B cell (primary cell): ENCODE measurements around the gene COQ10A. TPM values are rescaled to one million over a fixed set of nuclear protein-coding genes. Genes with fewer than 3 reads are reported as not detected.

Experiments used
- ATAC-seq: fragments of 200-7000 bp; cut with Tn5 transposase; one replicate; pipeline ENCODE4 v1.10.0; 2021; ENCODE audit warnings: low read depth, mild to moderate bottlenecking, moderate number of reproducible peaks, moderate library complexity
- CTCF ChIA-PET: fragments of 350-600 bp; sonication (Branson Sonifier 250); formaldehyde crosslinking; loops from one replicate; lab custom pipeline; 2021; ENCODE audit warnings: antibody characterized with exemption, inconsistent platforms; lab: Charles Lee
- POLR2A ChIA-PET: fragments of 350-600 bp; sonication (Branson Sonifier 250); formaldehyde crosslinking; loops from one replicate; lab custom pipeline; 2021; ENCODE audit warnings: antibody characterized with exemption; lab: Charles Lee
- DNase-seq: peaks from one replicate; pipeline ENCODE4 v3.0.0; 2013
- H2AFZ ChIP-seq: 2 replicates; pipeline ENCODE4 v1.6.1; 2012; ENCODE audit warnings: mild to moderate bottlenecking, low read depth, low read length; ENCODE audit not compliant: insufficient read depth, poor library complexity, severe bottlenecking
- H3K27ac ChIP-seq, 2 donors: 1 replicate in 1 of 2; 2 replicates in 1 of 2; pipeline ENCODE4 v1.5.1; 2012 to 2013; ENCODE audit warnings: low read length in 2 of 2, mild to moderate bottlenecking in 2 of 2, moderate library complexity in 1 of 2
- H3K27me3 ChIP-seq, 4 experiments: fragments of 200-600 bp in 1 of 4; sonication (generic) in 1 of 4; replicated peaks in 1 of 4; 1 replicate in 2 of 4; 2 replicates in 2 of 4; pipeline versions ENCODE4 v1.6.1 to v1.7.0; 2013 to 2016; ENCODE audit warnings: low read length in 3 of 4, mild to moderate bottlenecking in 2 of 4, mixed read lengths in 1 of 4, moderate library complexity in 1 of 4; ENCODE audit not compliant: insufficient read depth in 4 of 4, control insufficient read depth in 3 of 4; ENCODE audit errors: control extremely low read depth in 1 of 4
- H3K36me3 ChIP-seq, 2 experiments: replicated peaks in 1 of 2; 1 replicate in 1 of 2; 2 replicates in 1 of 2; pipeline versions ENCODE4 v1.6.1 to v1.7.1; 2013; ENCODE audit warnings: low read length in 1 of 2; ENCODE audit not compliant: insufficient read depth in 2 of 2, control insufficient read depth in 1 of 2; ENCODE audit errors: control extremely low read depth in 1 of 2, extremely low read depth in 1 of 2
- H3K4me1 ChIP-seq, 2 donors: fragments of 200-600 bp in 1 of 2; sonication (generic) in 1 of 2; 1 replicate in 1 of 2; 2 replicates in 1 of 2; pipeline versions ENCODE4 v1.5.1 to v1.6.1; 2013 to 2017; ENCODE audit warnings: low read length in 2 of 2; ENCODE audit not compliant: control insufficient read depth in 2 of 2, insufficient read depth in 2 of 2
- H3K4me2 ChIP-seq: replicated peaks from 2 replicates; pipeline ENCODE3; 2012; ENCODE audit warnings: mild to moderate bottlenecking, low read depth, low read length; ENCODE audit not compliant: poor library complexity, severe bottlenecking
- H3K4me3 ChIP-seq, 5 experiments: fragments of 200-600 bp in 1 of 5; sonication (generic) in 1 of 5; 1 replicate in 3 of 5; 2 replicates in 2 of 5; pipeline versions ENCODE4 v1.5.1 to v1.7.0; 2011 to 2016; ENCODE audit warnings: low read length in 4 of 5, mild to moderate bottlenecking in 4 of 5, low read depth in 2 of 5, control low read depth in 1 of 5, moderate library complexity in 1 of 5; ENCODE audit not compliant: insufficient read depth in 1 of 5; ENCODE audit errors: control extremely low read depth in 1 of 5, extremely low read depth in 1 of 5
- H3K79me2 ChIP-seq: fragments of 200-600 bp; sonication (generic); one replicate; pipeline ENCODE4 v1.6.0; 2016; ENCODE audit warnings: low read length; ENCODE audit not compliant: control insufficient read depth, insufficient read depth
- H3K9ac ChIP-seq: fragments of 200-600 bp; sonication (generic); 2 replicates; pipeline ENCODE4 v1.6.1; 2017; ENCODE audit warnings: mild to moderate bottlenecking, low read length, moderate library complexity
- H3K9me3 ChIP-seq, 3 donors: one replicate each; pipeline versions ENCODE4 v1.6.1 to v1.7.1; 2013; ENCODE audit warnings: low read length in 2 of 3; ENCODE audit not compliant: control insufficient read depth in 2 of 3, insufficient read depth in 1 of 3; ENCODE audit errors: control extremely low read depth in 1 of 3
- H4K20me1 ChIP-seq: 2 replicates; pipeline ENCODE4 v1.6.0; 2012; ENCODE audit warnings: mild to moderate bottlenecking, low read length; ENCODE audit not compliant: insufficient read depth, control insufficient read depth, poor library complexity, severe bottlenecking
- H3K27ac Mint-ChIP-seq: one replicate; pipeline ENCODE4 v1.8.0; 2021; ENCODE audit warnings: mixed read lengths
- H3K27me3 Mint-ChIP-seq: one replicate; pipeline ENCODE4 v1.8.0; 2021; ENCODE audit warnings: mixed read lengths
- H3K4me1 Mint-ChIP-seq: one replicate; pipeline ENCODE4 v1.8.0; 2021; ENCODE audit warnings: mixed read lengths
- H3K4me3 Mint-ChIP-seq: one replicate; pipeline ENCODE4 v1.8.0; 2021; ENCODE audit warnings: mixed read lengths
- H3K9me3 Mint-ChIP-seq: one replicate; pipeline ENCODE4 v1.8.0; 2022; ENCODE audit warnings: mixed read lengths; ENCODE audit not compliant: insufficient read depth
- EZH2 ChIP-seq: IDR thresholded peaks from 2 replicates; pipeline ENCODE4 v1.6.1; 2012; ENCODE audit warnings: borderline replicate concordance, low read depth, mild to moderate bottlenecking, moderate library complexity, low read length; ENCODE audit not compliant: insufficient read depth, poor library complexity, severe bottlenecking
- WGBS: methylation state at CpG from one replicate; pipeline ENCODE4 v1.1.5; 2013; ENCODE audit warnings: missing lambda C conversion rate; ENCODE audit not compliant: insufficient coverage; 5-methylcytosine and 5-hydroxymethylcytosine counted together
- intact Hi-C: fragments of 100-400 bp; cut with micrococcal nuclease; formaldehyde crosslinking; loops from one replicate; pipeline ENCODE4 v1.10.0; 2022
- polyA plus RNA-seq: library from polyadenylated mRNA; depleted of rRNA; stranded (reverse); fragments of >200 nt; gene quantifications from 2 replicates; pipeline ENCODE4 v1.2.3, GENCODE V29; 2012
- total RNA-seq, 2 donors: library from RNA; stranded (reverse); fragments of 120-200 nt in 1 of 2; gene quantifications; 1 replicate in 1 of 2; 2 replicates in 1 of 2; pipeline versions ENCODE4 v1.2.3 to v1.2.4, GENCODE V29; 2013 to 2022
- TF ChIP-seq, protein P1 (sequence below): fragments of 200-600 bp; IDR thresholded peaks from one replicate; pipeline ENCODE4 v1.8.0; 2022; ENCODE audit warnings: antibody characterized with exemption, mild to moderate bottlenecking

COQ10A gene
- total and polyA plus RNA-seq, 2 donors (not counting 1 experiment from before 2014, with no cell fraction given): 73.5 to 73.6 TPM

DNA sequence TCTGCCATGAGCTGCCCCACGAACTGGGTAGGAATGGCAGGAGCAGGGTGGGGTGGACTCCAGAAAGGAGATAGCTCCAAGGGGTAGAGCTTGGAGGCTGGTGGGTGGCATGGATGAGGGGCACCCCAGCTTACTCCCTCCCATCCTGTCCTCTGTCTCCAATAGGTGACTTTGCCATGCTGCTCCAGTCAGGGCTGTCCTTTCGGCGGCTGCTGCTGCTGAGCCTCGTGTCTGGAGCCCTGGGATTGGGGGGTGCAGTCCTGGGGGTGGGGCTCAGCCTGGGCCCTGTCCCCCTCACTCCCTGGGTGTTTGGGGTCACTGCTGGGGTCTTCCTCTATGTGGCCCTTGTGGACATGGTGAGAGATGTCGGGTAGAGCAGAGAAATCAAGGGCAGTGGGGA is 29.8 kb upstream of the COQ10A start:
- Histone ChIP-seq H2AFZ (no peak overlapping the region), H3K9ac (no peak overlapping the region), H3K4me3 (no peak overlapping the region), H3K9me3 (no peaks in the 10 kb centered on the region), H3K27me3 (no peaks in the 10 kb centered on the region), H3K36me3 (peaks cover 0 to 20% of the 10 kb centered on the region in 2 experiments), H4K20me1 (no peaks in the 10 kb centered on the region), H3K4me2 (no peak overlapping the region), H3K4me1 (no peaks in the 10 kb centered on the region), H3K79me2 (no peaks in the 10 kb centered on the region), H3K27ac (no peak overlapping the region)
- no peaks in the 10 kb centered on the region for H3K27me3 Mint-ChIP-seq
- no peak overlapping the region for H3K27ac Mint-ChIP-seq
- TF ChIP-seq, protein P1, sequence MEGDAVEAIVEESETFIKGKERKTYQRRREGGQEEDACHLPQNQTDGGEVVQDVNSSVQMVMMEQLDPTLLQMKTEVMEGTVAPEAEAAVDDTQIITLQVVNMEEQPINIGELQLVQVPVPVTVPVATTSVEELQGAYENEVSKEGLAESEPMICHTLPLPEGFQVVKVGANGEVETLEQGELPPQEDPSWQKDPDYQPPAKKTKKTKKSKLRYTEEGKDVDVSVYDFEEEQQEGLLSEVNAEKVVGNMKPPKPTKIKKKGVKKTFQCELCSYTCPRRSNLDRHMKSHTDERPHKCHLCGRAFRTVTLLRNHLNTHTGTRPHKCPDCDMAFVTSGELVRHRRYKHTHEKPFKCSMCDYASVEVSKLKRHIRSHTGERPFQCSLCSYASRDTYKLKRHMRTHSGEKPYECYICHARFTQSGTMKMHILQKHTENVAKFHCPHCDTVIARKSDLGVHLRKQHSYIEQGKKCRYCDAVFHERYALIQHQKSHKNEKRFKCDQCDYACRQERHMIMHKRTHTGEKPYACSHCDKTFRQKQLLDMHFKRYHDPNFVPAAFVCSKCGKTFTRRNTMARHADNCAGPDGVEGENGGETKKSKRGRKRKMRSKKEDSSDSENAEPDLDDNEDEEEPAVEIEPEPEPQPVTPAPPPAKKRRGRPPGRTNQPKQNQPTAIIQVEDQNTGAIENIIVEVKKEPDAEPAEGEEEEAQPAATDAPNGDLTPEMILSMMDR: no peak
- TF ChIP-seq EZH2: no peak
- CTCF ChIA-PET: interaction anchor here (0.9 kb wide), 1 partner anchor 55 kb away, joined by 3 read pairs; no protein-coding TSS in a partner anchor
- DNase-seq: no peak
- POLR2A ChIA-PET: no interaction called here
- intact Hi-C loops: no loop called here
- ATAC-seq: no peak
- WGBS: 94% methylated on average over 2 of the region's 5 CpGs
- no peak overlapping the region for H3K4me3 Mint-ChIP-seq
- H3K9me3 Mint-ChIP-seq: no peaks in the 10 kb centered on the region
- peaks cover 2% of the 10 kb centered on the region for H3K4me1 Mint-ChIP-seq

DNA sequence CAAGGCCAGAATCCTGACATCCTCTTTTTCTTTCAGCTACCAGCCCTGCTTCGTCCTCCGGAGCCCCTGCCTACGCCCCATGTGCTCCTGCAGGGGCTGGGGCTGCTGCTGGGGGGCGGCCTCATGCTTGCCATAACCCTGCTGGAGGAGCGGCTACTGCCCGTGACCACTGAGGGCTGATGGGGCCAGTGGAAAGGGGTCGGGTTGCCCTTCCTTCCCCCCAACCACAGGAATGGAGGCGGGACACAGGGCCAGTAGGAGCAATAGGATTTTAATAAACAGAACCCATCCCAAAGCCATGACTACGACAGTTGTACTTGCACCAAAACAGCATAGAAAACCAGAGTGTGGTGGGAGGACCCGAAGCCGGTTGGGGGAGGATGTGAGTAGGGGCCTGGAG is 29.2 kb upstream of the COQ10A start:
- Mint-ChIP-seq H3K9me3 (no peaks in the 10 kb centered on the region), H3K4me1 (peaks cover 8% of the 10 kb centered on the region), H3K27ac (no peak overlapping the region), H3K4me3 (no peak overlapping the region), H3K27me3 (no peaks in the 10 kb centered on the region)
- Histone ChIP-seq H3K4me2 (no peak overlapping the region), H3K4me1 (peaks cover 0 to 5% of the 10 kb centered on the region in 2 donors), H3K79me2 (no peaks in the 10 kb centered on the region), H3K27me3 (no peaks in the 10 kb centered on the region), H3K27ac (no peak overlapping the region), H4K20me1 (no peaks in the 10 kb centered on the region), H2AFZ (no peak overlapping the region), H3K9ac (no peak overlapping the region), H3K4me3 (no peak overlapping the region), H3K9me3 (no peaks in the 10 kb centered on the region), H3K36me3 (peaks cover 0 to 25% of the 10 kb centered on the region in 2 experiments)
- 72% methylated on average over 4 of the region's 11 CpGs for WGBS
- ChIA-PET CTCF (interaction anchor here (0.9 kb wide), 1 partner anchor 56 kb away, joined by 3 read pairs; no protein-coding TSS in a partner anchor), POLR2A (no interaction called here)
- TF ChIP-seq, protein P1: no peak
- TF ChIP-seq EZH2: no peak
- ATAC-seq (no peak), DNase-seq (no peak)
- intact Hi-C loops: no loop called here
